Neuronal stem cell (in vitro differentiated cells): ENCODE data around the gene CPNE5. TPM values are rescaled to one million over a fixed set of nuclear protein-coding genes. Genes with fewer than 3 reads are reported as not detected.
A peak's percentile ranks its signal among the peaks of the same experiment; 100 is the strongest.

Experiments used
- DNase-seq: peaks from one replicate; pipeline ENCODE4 v3.0.0-alpha.2; 2013; ENCODE audit warnings: low spot score
- H2AFZ ChIP-seq: one replicate; pipeline ENCODE4 v1.6.1; 2013; ENCODE audit warnings: mild to moderate bottlenecking, low read length, inconsistent platforms
- H2AK5ac ChIP-seq: 2 replicates; pipeline ENCODE4 v1.6.1; 2013; ENCODE audit warnings: low read depth, mild to moderate bottlenecking, inconsistent platforms, low read length, moderate library complexity, mixed read lengths
- H2BK120ac ChIP-seq: 2 replicates; pipeline ENCODE4 v1.6.1; 2013; ENCODE audit warnings: low read depth, mild to moderate bottlenecking, inconsistent platforms, low read length, moderate library complexity, mixed read lengths
- H2BK12ac ChIP-seq: one replicate; pipeline ENCODE4 v1.6.1; 2013; ENCODE audit warnings: low read length, inconsistent platforms
- H2BK15ac ChIP-seq: 2 replicates; pipeline ENCODE4 v1.6.1; 2013; ENCODE audit warnings: mild to moderate bottlenecking, low read length, inconsistent platforms, mixed read lengths
- H2BK5ac ChIP-seq: one replicate; pipeline ENCODE4 v1.6.1; 2013; ENCODE audit warnings: inconsistent platforms, mild to moderate bottlenecking, low read length, moderate library complexity
- H3K14ac ChIP-seq: one replicate; pipeline ENCODE4 v1.6.1; 2013; ENCODE audit warnings: low read length, inconsistent platforms
- H3K18ac ChIP-seq: 2 replicates; pipeline ENCODE4 v1.6.1; 2013; ENCODE audit warnings: low read length, inconsistent platforms
- H3K23ac ChIP-seq: 2 replicates; pipeline ENCODE4 v1.6.1; 2013; ENCODE audit warnings: low read depth, mild to moderate bottlenecking, mixed read lengths, low read length, inconsistent platforms; ENCODE audit not compliant: poor library complexity
- H3K27ac ChIP-seq: replicated peaks from 3 replicates; pipeline ENCODE4 v1.5.1; 2013; ENCODE audit warnings: low read length, inconsistent platforms
- H3K27me3 ChIP-seq, 3 experiments: 2 replicates each; pipeline ENCODE4 v1.6.1; 2013; ENCODE audit warnings: low read length in 3 of 3, mild to moderate bottlenecking in 2 of 3, inconsistent platforms in 1 of 3, low read depth in 1 of 3, mixed read lengths in 1 of 3, moderate library complexity in 1 of 3; ENCODE audit not compliant: control insufficient read depth in 3 of 3, insufficient read depth in 3 of 3
- H3K36me3 ChIP-seq, 2 donors: replicated peaks in 1 of 2; 2 replicates each; pipeline ENCODE4 v1.6.1; 2013; ENCODE audit warnings: low read length in 2 of 2; ENCODE audit not compliant: control insufficient read depth in 2 of 2, insufficient read depth in 2 of 2
- H3K4ac ChIP-seq: 2 replicates; pipeline ENCODE4 v1.6.1; 2013; ENCODE audit warnings: inconsistent platforms, mild to moderate bottlenecking, low read length, moderate library complexity
- H3K4me1 ChIP-seq, 2 donors: 1 replicate in 1 of 2; 2 replicates in 1 of 2; pipeline ENCODE4 v1.6.1; 2013; ENCODE audit warnings: low read length in 2 of 2, low read depth in 1 of 2; ENCODE audit not compliant: control insufficient read depth in 2 of 2, insufficient read depth in 1 of 2
- H3K4me2 ChIP-seq: one replicate; pipeline ENCODE4 v1.6.1; 2013; ENCODE audit warnings: mild to moderate bottlenecking, low read length, inconsistent platforms; ENCODE audit not compliant: insufficient read depth, poor library complexity, severe bottlenecking
- H3K4me3 ChIP-seq, 2 donors: 2 replicates each; pipeline ENCODE4 v1.5.1; 2013; ENCODE audit warnings: low read length in 2 of 2, mild to moderate bottlenecking in 2 of 2, inconsistent platforms in 1 of 2, moderate library complexity in 1 of 2
- H3K79me1 ChIP-seq: one replicate; pipeline ENCODE4 v1.6.1; 2013; ENCODE audit warnings: low read depth, mild to moderate bottlenecking, inconsistent platforms, low read length, moderate library complexity
- H3K9ac ChIP-seq: one replicate; pipeline ENCODE4 v1.6.1; 2013; ENCODE audit warnings: mild to moderate bottlenecking, low read depth, low read length, inconsistent platforms; ENCODE audit not compliant: poor library complexity
- H3K9me3 ChIP-seq, 2 donors: replicated peaks in 1 of 2; 2 replicates each; pipeline versions ENCODE3 to v1.6.1; 2013; ENCODE audit warnings: low read length in 2 of 2, mild to moderate bottlenecking in 2 of 2, inconsistent platforms in 1 of 2, low read depth in 1 of 2, mixed read lengths in 1 of 2, moderate library complexity in 1 of 2; ENCODE audit not compliant: control insufficient read depth in 2 of 2, insufficient read depth in 1 of 2
- H4K8ac ChIP-seq: one replicate; pipeline ENCODE4 v1.6.1; 2013; ENCODE audit warnings: low read depth, mild to moderate bottlenecking, inconsistent platforms, low read length, moderate library complexity
- H4K91ac ChIP-seq: one replicate; pipeline ENCODE4 v1.6.1; 2013; ENCODE audit warnings: low read length, low read depth, mild to moderate bottlenecking, inconsistent platforms; ENCODE audit not compliant: poor library complexity
- WGBS, 2 donors: extraction: QIAGEN DNeasy Blood & Tissue Kit; methylation state at CpG; one replicate each; pipeline ENCODE4 v1.1.7; 2013; ENCODE audit warnings: missing lambda C conversion rate in 2 of 2, mixed read lengths in 1 of 2; ENCODE audit not compliant: insufficient read length in 2 of 2, insufficient replicate concordance in 1 of 2; ENCODE audit errors: extremely low coverage in 2 of 2; 5-methylcytosine and 5-hydroxymethylcytosine counted together
- polyA plus RNA-seq, 2 experiments: library from polyadenylated mRNA; stranded (reverse); fragments of 200-250 nt; gene quantifications; one replicate each; pipeline ENCODE4 v1.2.3, GENCODE V29; 2013

Gene CPNE5
- 1.1 TPM for polyA plus RNA-seq (2013, experiment 1 of 2)
- 1.3 TPM for polyA plus RNA-seq (2013, experiment 2 of 2)

GRCh38 chr6:36838896-36839748, at the start of gene CPNE5:
Gene CPNE5 (minus strand): TSS chr6:36839444. CDS start chr6:36839377, 67 bp downstream.
- Histone ChIP-seq H3K4ac (no peak within 1 kb of the TSS), H3K27me3 (peaks cover 19 to 58% (median 48%) of the 10 kb centered on the region in 3 experiments), H2BK15ac (peak within 1 kb of the TSS; percentile 92), H3K4me2 (peak within 1 kb of the TSS; percentile 94), H3K4me3 (peak within 1 kb of the TSS; percentile 42 to 75), H4K8ac (no peak within 1 kb of the TSS), H2AK5ac (peak within 1 kb of the TSS; percentile 99), H2AFZ (peak within 1 kb of the TSS; percentile 89), H3K79me1 (no peaks in the 10 kb centered on the region), H3K18ac (peak within 1 kb of the TSS; percentile 89), H3K4me1 (peaks cover 13 to 21% of the 10 kb centered on the region in 2 donors), H3K14ac (peak within 1 kb of the TSS; percentile 86), H4K91ac (no peak within 1 kb of the TSS), H2BK5ac (no peak within 1 kb of the TSS), H3K36me3 (no peaks in the 10 kb centered on the region), H3K9ac (peak within 1 kb of the TSS; percentile 82), H2BK12ac (no peak within 1 kb of the TSS), H3K9me3 (no peaks in the 10 kb centered on the region), H3K27ac (no peak within 1 kb of the TSS), H2BK120ac (no peak within 1 kb of the TSS), H3K23ac (peak within 1 kb of the TSS; percentile 92)
- WGBS, 2 donors: no CpG with 5 or more reads among the region's 57 CpGs
- DNase-seq: no peak

- Histone ChIP-seq H3K9ac (no peak overlapping the region), H3K14ac (no peak overlapping the region), H3K4ac (no peak overlapping the region), H2BK12ac (no peak overlapping the region), H2BK15ac (no peak overlapping the region), H2AFZ (no peak overlapping the region), H3K9me3 (no peaks in the 10 kb centered on the region), H3K36me3 (no peaks in the 10 kb centered on the region), H3K18ac (no peak overlapping the region), H4K8ac (no peak overlapping the region), H3K4me1 (peaks cover 4 to 5% of the 10 kb centered on the region in 2 donors), H2BK120ac (no peak overlapping the region), H2AK5ac (no peak overlapping the region), H3K4me2 (no peak overlapping the region), H3K23ac (no peak overlapping the region), H3K4me3 (no peak overlapping the region), H4K91ac (no peak overlapping the region), H2BK5ac (no peak overlapping the region), H3K79me1 (no peaks in the 10 kb centered on the region), H3K27me3 (no peaks in the 10 kb centered on the region), H3K27ac (no peak overlapping the region)
- no peak for DNase-seq
- WGBS, 2 donors: no CpG with 5 or more reads among the region's 7 CpGs
Observed at GRCh38 chr6:36888115-36888643, 48.9 kb upstream of the CPNE5 start.

- DNase-seq: no peak
- no peak overlapping the region for H2BK5ac ChIP-seq
- no peak overlapping the region for H3K9ac ChIP-seq
- peaks cover 4 to 5% of the 10 kb centered on the region in 2 donors for H3K4me1 ChIP-seq
- H4K91ac ChIP-seq: no peak overlapping the region
- H2BK12ac ChIP-seq: no peak overlapping the region
- H2AK5ac ChIP-seq: no peak overlapping the region
- no peak overlapping the region for H3K4ac ChIP-seq
- no CpG with 5 or more reads among the region's 10 CpGs for WGBS, 2 donors
- H3K9me3 ChIP-seq: no peaks in the 10 kb centered on the region
- H3K14ac ChIP-seq: no peak overlapping the region
- peak overlapping the region; percentile 19 for H2AFZ ChIP-seq
- H3K23ac ChIP-seq: no peak overlapping the region
- H2BK120ac ChIP-seq: no peak overlapping the region
- no peaks in the 10 kb centered on the region for H3K27me3 ChIP-seq
- no peaks in the 10 kb centered on the region for H3K36me3 ChIP-seq
- H3K4me2 ChIP-seq: no peak overlapping the region
- no peak overlapping the region for H3K27ac ChIP-seq
- no peak overlapping the region for H4K8ac ChIP-seq
- H2BK15ac ChIP-seq: no peak overlapping the region
- H3K18ac ChIP-seq: no peak overlapping the region
- H3K79me1 ChIP-seq: no peaks in the 10 kb centered on the region
- peak overlapping the region in 1 of 2 donors; percentile 79 for H3K4me3 ChIP-seq
Observed at GRCh38 chr6:36886950-36887618, 47.8 kb upstream of the CPNE5 start.
